Pericardium fibroblast (primary cell): ENCODE data around the gene VPS36. TPM values are rescaled to one million over a fixed set of nuclear protein-coding genes. Genes with fewer than 3 reads are reported as not detected.

Source experiments
- total RNA-seq: library from RNA; depleted of rRNA; stranded (reverse); fragments of >200 nt; gene quantifications from 2 replicates; pipeline ENCODE4 v1.2.3, GENCODE V29; 2015

The VPS36 gene
- total RNA-seq, result 15.4 and 25.6 TPM in 2 replicates

GRCh38 chr13:52450012-52450792 lies at the start of gene VPS36:
Gene VPS36 (minus strand): TSS chr13:52450634. CDS start chr13:52450594, 40 bp downstream.

GRCh38 chr13:52454820-52455676 lies 4.6 kb upstream of the VPS36 start, which contains the start of gene CKAP2:
Gene CKAP2 (plus strand): TSS chr13:52455478. CDS start chr13:52455557, 79 bp downstream.

GRCh38 chr13:52405767-52406494 lies 44.5 kb downstream of the VPS36 start, which contains the start of gene THSD1:
Gene THSD1 (minus strand): TSS chr13:52406172. CDS start chr13:52402600, 3,572 bp downstream.

Other genes starting within 250 kb of the VPS36 start
- gene THSD1, start 44.5 kb downstream of the VPS36 start, total RNA-seq, result 3.0 and 5.6 TPM in 2 replicates
- gene CKAP2, start 4.8 kb upstream of the VPS36 start, total RNA-seq, result 3.1 and 5.3 TPM in 2 replicates
- 1.1 and 2.4 TPM in 2 replicates for gene HNRNPA1L2, start 191.8 kb upstream of the VPS36 start, total RNA-seq
- 19.6 and 30.8 TPM in 2 replicates for gene SUGT1, start 202.2 kb upstream of the VPS36 start, total RNA-seq